ENCODE measurements around the gene MC2R. TPM values are rescaled to one million over a fixed set of nuclear protein-coding genes. Genes with fewer than 3 reads are reported as not detected.

MC2R gene
- total RNA-seq, 4 donors from 2014 or later: not detected

GRCh38 chr18:13913205-13913604 lies 2.1 kb downstream of the MC2R start:
- intact Hi-C loops (cut with DNase I; ENCODE audit: low total_unique reads): no loop called here
- TF ChIP-seq CTCF (IDR thresholded peaks at IDR 0.05): no peak
- TF ChIP-seq POLR2A (IDR thresholded peaks at IDR 0.05): no peak

DNA sequence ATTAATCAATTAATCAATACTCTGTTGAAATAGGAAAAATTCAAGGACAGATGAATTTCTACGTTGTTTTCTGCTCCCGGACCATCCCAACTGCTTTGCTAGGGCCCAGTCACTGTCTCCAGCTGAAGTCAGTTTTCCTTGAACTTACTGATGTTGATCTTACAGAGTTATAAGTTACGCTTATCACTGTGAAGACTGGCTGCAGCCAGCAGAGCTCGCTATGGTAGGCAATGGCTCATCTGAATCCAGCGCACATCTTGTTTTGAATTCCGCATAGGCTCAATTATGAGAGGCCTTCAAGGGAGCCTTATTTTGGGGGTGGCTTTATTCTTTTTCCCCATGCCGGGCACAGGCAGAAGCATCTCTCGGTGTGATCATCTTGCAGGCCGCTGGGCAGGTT lies 2.7 kb downstream of the MC2R start:
- no peaks in the 10 kb centered on the region for H3K4me1 ChIP-seq
- no peaks in the 10 kb centered on the region for H3K36me3 ChIP-seq
- H3K27ac ChIP-seq: no peak overlapping the region
- no peaks in the 10 kb centered on the region for H3K27me3 ChIP-seq
- H3K4me3 ChIP-seq: no peak overlapping the region
- DNase-seq: no peak
- intact Hi-C loops (cut with DNase I; ENCODE audit: low total_unique reads): no loop called here
- H3K9me3 ChIP-seq: no peaks in the 10 kb centered on the region
- TF ChIP-seq POLR2A (IDR thresholded peaks at IDR 0.05) (no peak), CTCF (IDR thresholded peaks at IDR 0.05) (no peak)

More at GRCh38 chr18:13913205-13913604, 2.1 kb downstream of the MC2R start:
- DNase-seq: no peak
- H3K27ac ChIP-seq: no peak overlapping the region
- H3K36me3 ChIP-seq: no peaks in the 10 kb centered on the region
- H3K27me3 ChIP-seq: no peaks in the 10 kb centered on the region
- H3K4me3 ChIP-seq: no peak overlapping the region
- H3K9me3 ChIP-seq: no peaks in the 10 kb centered on the region
- H3K4me1 ChIP-seq: no peaks in the 10 kb centered on the region

DNA sequence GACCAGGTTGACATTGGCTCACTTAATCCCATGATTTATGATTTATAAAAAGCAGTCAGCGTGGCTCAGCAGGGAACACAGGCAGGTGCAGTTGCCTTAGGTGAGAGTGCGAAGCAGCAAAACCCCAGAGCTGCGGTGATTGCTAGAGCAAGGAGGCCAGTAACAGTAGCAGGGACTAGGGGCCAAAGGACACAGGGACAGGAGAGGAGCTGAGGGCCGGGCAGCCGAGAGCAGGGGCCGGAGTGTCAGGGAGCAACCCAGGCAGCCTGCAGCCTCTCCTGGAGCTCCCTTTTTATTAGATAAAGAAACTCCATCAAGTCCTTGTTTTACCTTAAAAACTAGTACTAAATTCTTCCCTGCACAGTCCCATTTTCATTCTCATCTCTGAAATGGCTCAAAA lies 4.3 kb downstream of the MC2R start:
- DNase-seq: no peak
- Histone ChIP-seq H3K4me1 (no peaks in the 10 kb centered on the region), H3K27ac (no peak overlapping the region), H3K27me3 (no peaks in the 10 kb centered on the region), H3K9me3 (no peaks in the 10 kb centered on the region), H3K36me3 (no peaks in the 10 kb centered on the region), H3K4me3 (no peak overlapping the region)
- intact Hi-C loops (cut with DNase I; ENCODE audit: low total_unique reads): no loop called here
- TF ChIP-seq POLR2A (IDR thresholded peaks at IDR 0.05): no peak
- TF ChIP-seq CTCF (IDR thresholded peaks at IDR 0.05): no peak

- Histone ChIP-seq H3K27me3 (no peaks in the 10 kb centered on the region), H3K4me1 (no peaks in the 10 kb centered on the region), H3K27ac (no peak overlapping the region), H3K36me3 (no peaks in the 10 kb centered on the region), H3K9me3 (no peaks in the 10 kb centered on the region), H3K4me3 (no peak overlapping the region)
- no peak for DNase-seq
- intact Hi-C loops (cut with DNase I; ENCODE audit: low total_unique reads): no loop called here
- no peak for TF ChIP-seq CTCF (IDR thresholded peaks at IDR 0.05)
- no peak for TF ChIP-seq POLR2A (IDR thresholded peaks at IDR 0.05)
Measured at GRCh38 chr18:13910501-13910900, 4.8 kb downstream of the MC2R start.

DNA sequence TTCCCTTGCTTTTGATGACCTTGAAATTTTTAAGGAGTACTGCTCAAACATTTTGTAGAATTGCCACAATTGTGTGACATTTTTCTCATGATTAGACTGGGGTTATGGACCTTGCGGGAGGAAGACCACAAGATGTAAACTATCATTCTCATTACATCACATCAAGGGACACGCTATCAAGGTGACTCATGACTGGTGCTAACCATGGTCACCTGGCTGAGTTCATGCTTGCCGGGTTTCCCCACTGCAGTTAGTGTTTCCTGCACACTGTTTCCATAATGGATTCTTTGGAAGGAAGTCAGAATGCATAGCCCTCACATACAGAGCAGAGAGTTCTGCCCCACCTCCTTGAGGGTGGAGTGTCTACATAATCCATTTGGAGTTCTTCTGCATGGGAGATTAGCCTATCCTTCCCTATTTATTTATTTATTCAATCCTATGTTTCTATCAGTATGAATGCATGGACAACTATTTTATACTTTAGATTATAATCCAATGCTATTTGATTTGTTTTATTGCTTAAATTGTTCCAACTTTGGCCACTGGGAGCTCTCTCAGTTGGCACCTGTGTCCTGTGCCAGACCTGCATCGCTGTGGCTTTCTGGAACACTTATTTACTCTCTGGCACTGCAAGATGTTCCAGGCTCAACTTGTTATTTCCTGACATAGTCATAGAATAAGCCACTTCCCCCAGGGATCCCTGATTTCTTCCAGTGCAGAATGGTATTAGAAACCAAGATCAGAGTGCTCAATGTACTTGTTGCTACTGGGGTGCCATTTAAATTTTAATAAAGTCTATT lies 6.0 kb downstream of the MC2R start:
- H3K9me3 ChIP-seq: no peaks in the 10 kb centered on the region
- intact Hi-C loops (cut with DNase I; ENCODE audit: low total_unique reads): no loop called here
- TF ChIP-seq CTCF (IDR thresholded peaks at IDR 0.05): no peak
- TF ChIP-seq POLR2A (IDR thresholded peaks at IDR 0.05): no peak
- H3K4me1 ChIP-seq: no peaks in the 10 kb centered on the region
- H3K27me3 ChIP-seq: no peaks in the 10 kb centered on the region
- H3K4me3 ChIP-seq: no peak overlapping the region
- H3K36me3 ChIP-seq: no peaks in the 10 kb centered on the region
- no peak for DNase-seq
- H3K27ac ChIP-seq: no peak overlapping the region

Data from uterus (tissue), 4 donors.